COR-L47 (cell line): Measurements from ENCODE around the gene MYBPC2.
"Not testable (repeated sequence)": the region's sequence is repeated elsewhere in the genome, so short reads cannot be mapped to it uniquely, and the experiment has no call there.

Experiments
- DNase-seq: peaks from one replicate; lab custom pipeline; 2025; lab: John Stamatoyannopoulos, UW

Gene MYBPC2

GRCh38 chr19:50428772-50429463, 3.8 kb upstream of the MYBPC2 start:
- DNase-seq, result no peak

- DNase-seq, result no peak
These were observed 1.8 kb upstream of the MYBPC2 start for GRCh38 chr19:50430888-50431342.

GRCh38 chr19:50431343-50432220, 1.1 kb upstream of the MYBPC2 start:
- peak; percentile 81 for DNase-seq

GRCh38 chr19:50433201-50434180, 799 bp downstream of the MYBPC2 start:
- DNase-seq, result no peak

- DNase-seq, result peak; percentile 67
These were observed 1.8 kb downstream of the MYBPC2 start for GRCh38 chr19:50434525-50434924.

GRCh38 chr19:50435221-50435620, 2.5 kb downstream of the MYBPC2 start:
- no peak for DNase-seq

- DNase-seq, result no peak
These were observed 2.9 kb downstream of the MYBPC2 start for GRCh38 chr19:50435627-50436026.

GRCh38 chr19:50437862-50438449, 5.3 kb downstream of the MYBPC2 start:
- DNase-seq, result no peak

GRCh38 chr19:50439130-50439529, 6.4 kb downstream of the MYBPC2 start:
- DNase-seq, result not testable (repeated sequence)

- DNase-seq, result no peak
These were observed 11.4 kb downstream of the MYBPC2 start for GRCh38 chr19:50444059-50444458.

GRCh38 chr19:50447053-50447452, 14.4 kb downstream of the MYBPC2 start:
- no peak for DNase-seq

- no peak for DNase-seq
These were observed 15.1 kb downstream of the MYBPC2 start for GRCh38 chr19:50447750-50448149.

GRCh38 chr19:50449236-50449899, 16.7 kb downstream of the MYBPC2 start:
- no peak for DNase-seq

- DNase-seq, result no peak
These were observed 17.9 kb downstream of the MYBPC2 start for GRCh38 chr19:50450369-50451222.

- DNase-seq, result no peak
These were observed 18.5 kb downstream of the MYBPC2 start for GRCh38 chr19:50451223-50451534.

GRCh38 chr19:50453243-50453642, 20.6 kb downstream of the MYBPC2 start:
- DNase-seq, result no peak

- DNase-seq, result no peak
These were observed 23.3 kb downstream of the MYBPC2 start for GRCh38 chr19:50455992-50456391.

- DNase-seq, result no peak
These were observed 24.6 kb downstream of the MYBPC2 start for GRCh38 chr19:50457300-50457699.

- DNase-seq, result no peak
These were observed 25.8 kb downstream of the MYBPC2 start for GRCh38 chr19:50458396-50459066.

GRCh38 chr19:50459067-50459456, 26.4 kb downstream of the MYBPC2 start:
- DNase-seq, result no peak
